LNCaP clone FGC (cell line): ENCODE results near the gene FSD2.
"Not testable (repeated sequence)": the region's sequence is repeated elsewhere in the genome, so short reads cannot be mapped to it uniquely, and the experiment has no call there.

Experiments
- DNase-seq: peaks from one replicate; pipeline ENCODE4 v3.0.0-alpha.2; 2011; ENCODE audit warnings: low read depth
- H3K4me3 ChIP-seq: 2 replicates; pipeline ENCODE4 v1.5.1; 2011; ENCODE audit warnings: mild to moderate bottlenecking, low read depth, low read length, control low read depth
- TF ChIP-seq, protein P1 (sequence below): IDR thresholded peaks from 2 replicates; pipeline ENCODE4 v1.5.1; 2012; ENCODE audit warnings: mild to moderate bottlenecking; ENCODE audit not compliant: control insufficient read depth, insufficient read depth; ENCODE audit errors: extremely low read depth

Gene FSD2

DNA sequence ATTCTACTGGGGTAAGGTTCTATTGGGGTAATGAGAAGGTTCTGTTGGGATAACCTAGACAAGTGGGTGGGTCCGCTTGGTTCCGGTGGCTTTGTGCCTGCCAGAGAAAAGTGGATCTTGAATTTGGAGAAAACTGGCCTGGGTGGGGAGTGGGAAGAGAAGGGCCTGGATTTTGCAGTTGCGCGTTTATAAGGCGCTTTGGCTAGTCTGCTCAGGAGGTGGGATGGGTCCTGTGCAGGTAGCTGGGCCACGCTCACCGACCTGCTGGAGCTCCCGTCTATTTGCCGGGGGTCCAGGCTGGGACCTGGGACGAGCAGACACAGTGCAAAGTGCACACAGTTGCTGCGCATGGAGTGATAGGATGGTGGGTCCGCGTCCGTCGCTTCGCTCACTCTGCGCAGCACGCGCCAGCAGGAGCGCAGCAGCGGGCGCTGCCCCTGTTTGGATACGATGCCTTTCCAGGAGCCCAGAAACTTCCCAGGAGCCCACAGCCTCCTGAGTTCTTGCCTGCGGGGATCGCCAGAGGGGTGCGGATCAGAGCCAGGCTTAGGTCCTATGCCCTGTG, 94.9 kb downstream of the FSD2 start:
- H3K4me3 ChIP-seq: no peak overlapping the region
- DNase-seq: no peak
- TF ChIP-seq, protein P1, sequence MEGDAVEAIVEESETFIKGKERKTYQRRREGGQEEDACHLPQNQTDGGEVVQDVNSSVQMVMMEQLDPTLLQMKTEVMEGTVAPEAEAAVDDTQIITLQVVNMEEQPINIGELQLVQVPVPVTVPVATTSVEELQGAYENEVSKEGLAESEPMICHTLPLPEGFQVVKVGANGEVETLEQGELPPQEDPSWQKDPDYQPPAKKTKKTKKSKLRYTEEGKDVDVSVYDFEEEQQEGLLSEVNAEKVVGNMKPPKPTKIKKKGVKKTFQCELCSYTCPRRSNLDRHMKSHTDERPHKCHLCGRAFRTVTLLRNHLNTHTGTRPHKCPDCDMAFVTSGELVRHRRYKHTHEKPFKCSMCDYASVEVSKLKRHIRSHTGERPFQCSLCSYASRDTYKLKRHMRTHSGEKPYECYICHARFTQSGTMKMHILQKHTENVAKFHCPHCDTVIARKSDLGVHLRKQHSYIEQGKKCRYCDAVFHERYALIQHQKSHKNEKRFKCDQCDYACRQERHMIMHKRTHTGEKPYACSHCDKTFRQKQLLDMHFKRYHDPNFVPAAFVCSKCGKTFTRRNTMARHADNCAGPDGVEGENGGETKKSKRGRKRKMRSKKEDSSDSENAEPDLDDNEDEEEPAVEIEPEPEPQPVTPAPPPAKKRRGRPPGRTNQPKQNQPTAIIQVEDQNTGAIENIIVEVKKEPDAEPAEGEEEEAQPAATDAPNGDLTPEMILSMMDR: no peak

- TF ChIP-seq, protein P1: no peak
- peak overlapping the region; percentile 60 for H3K4me3 ChIP-seq
- DNase-seq: no peak
These were observed 95.7 kb downstream of the FSD2 start for GRCh38 chr15:82710208-82710555.

- peak; percentile 13 for DNase-seq
- TF ChIP-seq, protein P1: no peak
- peak within 1 kb of the TSS; percentile 60 for H3K4me3 ChIP-seq
These were observed 96.3 kb downstream of the FSD2 start, which contains the start of gene AP3B2 for GRCh38 chr15:82709421-82710207. TSS of gene AP3B2 (minus strand) at chr15:82709875. CDS start at chr15:82709706, 169 bp downstream.

GRCh38 chr15:82709081-82709420, 96.8 kb downstream of the FSD2 start:
- no peak for DNase-seq
- H3K4me3 ChIP-seq: peak overlapping the region; percentile 60
- TF ChIP-seq, protein P1: no peak

GRCh38 chr15:82705856-82706255, 100.0 kb downstream of the FSD2 start:
- DNase-seq, H3K4me3 ChIP-seq: not testable (repeated sequence)
